ENCODE data around the gene KDM2A.

Gene KDM2A

DNA sequence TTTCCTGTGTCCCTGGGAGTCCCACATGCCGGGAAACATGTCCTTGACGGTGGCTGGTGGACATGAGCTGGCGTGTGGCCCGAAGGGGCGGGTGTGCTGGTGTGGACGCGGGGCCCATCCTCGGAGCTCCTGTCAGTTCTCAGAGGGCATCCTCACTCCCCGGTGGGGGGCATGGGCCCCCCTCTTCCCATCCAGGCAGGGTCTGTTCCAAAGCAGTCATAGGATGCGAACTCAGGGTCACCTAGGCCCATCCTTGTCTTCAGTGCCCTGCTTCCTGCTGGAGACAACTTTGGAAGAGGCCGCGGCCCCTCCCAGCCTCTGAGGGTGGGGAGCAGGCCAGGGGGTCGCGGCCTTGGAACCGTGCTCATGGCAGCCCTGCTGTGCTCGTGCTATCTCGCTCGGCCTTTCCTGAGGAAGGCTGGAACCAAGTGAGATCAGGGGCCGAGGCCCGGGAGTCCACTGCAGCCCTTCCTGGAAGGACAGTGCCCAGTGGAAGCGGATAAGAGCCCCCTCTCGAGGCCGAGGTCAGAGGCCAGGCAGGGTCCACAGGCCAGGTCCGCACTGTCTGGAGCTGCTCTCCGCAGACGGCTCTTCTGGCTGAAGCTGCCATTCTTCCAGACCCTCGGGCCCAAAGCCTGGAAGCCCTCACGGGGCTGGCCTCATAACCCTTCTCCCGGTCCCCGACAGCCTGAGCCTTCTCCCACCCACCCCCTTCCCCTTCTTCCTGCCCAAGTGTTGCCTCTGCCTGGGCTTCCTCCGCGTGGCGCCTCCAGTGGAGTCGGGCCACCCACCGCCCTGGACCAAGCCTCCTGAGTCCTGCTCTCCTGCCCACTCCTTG, 155.9 kb downstream of the KDM2A start:
- no peak overlapping the region for H3K4me3 ChIP-seq (ENCODE audit: low read depth, low read length)
- TF ChIP-seq CTCF (IDR thresholded peaks at IDR 0.05; ENCODE audit: borderline replicate concordance, insufficient read depth, low read depth, low read length) = no peak

GRCh38 chr11:67275606-67276409, 156.7 kb downstream of the KDM2A start:
- peak; percentile 29; the same call in 1 of the 2 replicates for TF ChIP-seq CTCF (IDR thresholded peaks at IDR 0.05; ENCODE audit: borderline replicate concordance, insufficient read depth, low read depth, low read length)
- H3K4me3 ChIP-seq (ENCODE audit: low read depth, low read length) = no peak overlapping the region

GRCh38 chr11:67276781-67277230, 157.7 kb downstream of the KDM2A start:
- H3K4me3 ChIP-seq (ENCODE audit: low read depth, low read length) = peak overlapping the region; percentile 41
- peak; percentile 29; the same call in 1 of the 2 replicates for TF ChIP-seq CTCF (IDR thresholded peaks at IDR 0.05; ENCODE audit: borderline replicate concordance, insufficient read depth, low read depth, low read length)

DNA sequence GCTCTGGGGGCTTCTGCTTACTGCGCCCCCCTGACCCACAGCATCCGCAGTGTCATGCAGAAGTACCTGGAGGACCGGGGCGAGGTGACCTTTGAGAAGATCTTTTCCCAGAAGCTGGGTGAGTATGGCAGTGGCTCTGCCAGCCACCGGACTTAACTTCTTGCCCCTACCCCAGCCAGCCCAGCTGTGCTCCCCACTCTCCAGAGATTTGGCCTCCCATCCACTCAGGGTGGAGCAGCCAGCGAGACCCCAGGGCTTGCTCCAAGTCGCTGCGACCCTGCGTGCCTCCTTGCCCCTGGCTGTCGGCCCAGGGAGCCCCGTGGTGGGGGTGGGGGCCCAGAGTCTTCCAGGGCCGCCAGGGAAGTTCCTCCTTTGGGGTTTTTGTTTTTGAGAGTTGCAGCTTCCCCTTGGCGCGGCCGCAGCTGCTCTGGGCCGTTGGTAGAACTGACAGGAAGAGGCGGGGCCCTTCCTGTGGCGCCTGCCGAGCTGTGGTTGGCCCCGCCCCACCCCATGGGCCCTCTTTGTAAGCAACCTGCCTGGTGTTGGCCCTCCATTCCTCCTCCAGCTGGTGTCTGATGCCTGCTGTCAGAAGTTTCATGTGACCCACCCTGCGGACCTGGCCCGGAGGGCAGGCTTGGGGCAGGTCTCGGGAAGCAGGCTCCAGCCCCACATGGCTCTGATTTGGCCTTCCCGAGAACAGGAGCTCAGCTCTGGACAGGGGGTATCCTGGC, 158.3 kb downstream of the KDM2A start:
- H3K4me3 ChIP-seq (ENCODE audit: low read depth, low read length) = peak overlapping the region; percentile 41
- no peak for TF ChIP-seq CTCF (IDR thresholded peaks at IDR 0.05; ENCODE audit: borderline replicate concordance, insufficient read depth, low read depth, low read length)

DNA sequence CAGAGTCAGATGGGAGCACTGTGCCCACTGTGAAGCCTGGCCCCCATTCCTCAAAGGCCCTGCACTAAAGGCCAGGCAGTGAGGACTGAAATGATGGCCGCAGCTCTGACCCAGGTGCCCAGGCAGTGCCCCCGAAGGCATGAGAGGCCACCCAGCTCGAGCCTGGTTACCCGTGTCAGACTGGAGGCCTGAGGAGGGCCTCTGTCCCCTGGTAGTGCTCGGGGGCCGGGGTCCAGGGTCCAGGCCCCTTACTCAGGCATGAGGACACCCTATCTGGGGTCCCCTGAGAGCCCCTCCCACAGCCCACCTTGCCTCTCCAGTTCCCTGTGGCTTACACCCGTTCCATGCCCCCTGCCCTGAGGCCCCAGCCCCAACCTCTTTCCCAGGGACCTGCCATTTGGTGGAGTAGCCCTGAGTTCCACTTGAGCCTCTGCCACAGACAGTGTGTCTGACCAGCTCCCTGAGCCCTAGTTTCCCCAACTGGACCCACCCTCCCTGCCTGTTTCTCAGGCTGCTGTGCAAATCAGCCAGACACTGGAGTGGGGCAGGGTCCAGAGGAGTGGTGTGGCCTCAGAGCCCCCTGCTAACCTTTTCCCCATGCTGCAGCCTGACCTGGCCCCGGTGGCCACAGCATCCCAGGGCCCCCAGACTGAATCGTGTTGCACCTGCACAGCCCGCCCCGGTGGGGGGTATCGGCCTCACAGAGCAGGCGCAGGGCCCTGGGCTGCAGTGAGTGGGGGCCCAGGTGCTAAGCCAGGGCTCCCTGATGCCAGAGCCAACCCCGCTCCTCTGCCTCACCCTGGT, 159.3 kb downstream of the KDM2A start:
- TF ChIP-seq CTCF (IDR thresholded peaks at IDR 0.05; ENCODE audit: borderline replicate concordance, insufficient read depth, low read depth, low read length) = no peak
- H3K4me3 ChIP-seq (ENCODE audit: low read depth, low read length) = peak overlapping the region; percentile 35

GRCh38 chr11:67278939-67279588, 160.0 kb downstream of the KDM2A start:
- no peak overlapping the region for H3K4me3 ChIP-seq (ENCODE audit: low read depth, low read length)
- TF ChIP-seq CTCF (IDR thresholded peaks at IDR 0.05; ENCODE audit: borderline replicate concordance, insufficient read depth, low read depth, low read length) = no peak

Measured in GM12875 (cell line).